Lung (tissue), 12 donors: ENCODE data around the gene TBL2. TPM values are rescaled to one million over a fixed set of nuclear protein-coding genes. Genes with fewer than 3 reads are reported as not detected.

Experiments
- ATAC-seq: fragments of 200-7000 bp; cut with Tn5 transposase; one replicate; pipeline ENCODE4 v1.9.1; 2020; ENCODE audit warnings: moderate number of reproducible peaks; ENCODE audit not compliant: insufficient read depth, low FRiP score
- DNase-seq, 3 donors: peaks; one replicate each; pipeline ENCODE4 v3.0.0-alpha.2; 2013 to 2017
- H3K27ac ChIP-seq, 2 donors: one replicate each; pipeline ENCODE4 v1.5.1; 2013; ENCODE audit warnings: mild to moderate bottlenecking in 2 of 2, moderate library complexity in 2 of 2, control low read depth in 1 of 2, inconsistent platforms in 1 of 2, low read depth in 1 of 2, low read length in 1 of 2
- H3K27me3 ChIP-seq, 3 donors: one replicate each; pipeline ENCODE4 v1.5.1; 2013; ENCODE audit warnings: low read length in 2 of 3; ENCODE audit not compliant: control insufficient read depth in 3 of 3, insufficient read depth in 3 of 3
- H3K36me3 ChIP-seq, 4 donors: one replicate each; pipeline ENCODE4 v1.5.1; 2013; ENCODE audit warnings: low read length in 4 of 4, mild to moderate bottlenecking in 1 of 4, moderate library complexity in 1 of 4; ENCODE audit not compliant: control insufficient read depth in 4 of 4, insufficient read depth in 4 of 4
- H3K4me1 ChIP-seq, 5 donors: one replicate each; pipeline ENCODE4 v1.5.1; 2013; ENCODE audit warnings: low read length in 5 of 5, mild to moderate bottlenecking in 2 of 5, moderate library complexity in 1 of 5; ENCODE audit not compliant: control insufficient read depth in 5 of 5, insufficient read depth in 5 of 5
- H3K4me3 ChIP-seq: one replicate; pipeline ENCODE4 v1.5.1; 2013; ENCODE audit warnings: mild to moderate bottlenecking, control low read depth, moderate library complexity
- H3K9ac ChIP-seq, 2 donors: one replicate each; pipeline ENCODE4 v1.5.1; 2013; ENCODE audit warnings: low read length in 2 of 2, control low read depth in 1 of 2; ENCODE audit not compliant: insufficient read depth in 1 of 2
- H3K9me3 ChIP-seq, 4 donors: one replicate each; pipeline ENCODE4 v1.5.1; 2013; ENCODE audit warnings: low read length in 3 of 4, mild to moderate bottlenecking in 1 of 4, moderate library complexity in 1 of 4; ENCODE audit not compliant: control insufficient read depth in 4 of 4, insufficient read depth in 3 of 4
- CTCF ChIP-seq: IDR thresholded peaks from 2 replicates; pipeline ENCODE4 v1.5.1; 2012; ENCODE audit warnings: mild to moderate bottlenecking; ENCODE audit errors: control extremely low read depth, extremely low read depth
- WGBS, 2 donors: extraction: QIAGEN DNeasy Blood & Tissue Kit; methylation state at CpG; one replicate each; pipeline ENCODE4 v1.1.7; 2013; 5-methylcytosine and 5-hydroxymethylcytosine counted together
- polyA plus RNA-seq, 2 donors: library from polyadenylated mRNA; stranded (reverse); fragments of 200-250 nt; gene quantifications; one replicate each; pipeline ENCODE4 v1.2.1, GENCODE V29; 2013
- total RNA-seq, 2 donors: library from RNA; depleted of rRNA in 1 of 2; stranded (reverse); fragments of >200 nt in 1 of 2; gene quantifications; one replicate each; pipeline ENCODE4 v1.2.1, GENCODE V29; 2014 to 2021
- donor health status: control.
- donor health status: control.
- donor health status: Bipolar disorder and iron deficiency.
- donor health status: healthy.
- donor health status: DM: yes; HTN: yes; CAD: no.

TBL2 gene
- total and polyA plus RNA-seq, 4 donors: 12.8 to 49.2 (median 43.9) TPM

- H3K27ac ChIP-seq: no peak overlapping the region
- H3K9ac ChIP-seq: no peak overlapping the region
- H3K9me3 ChIP-seq: no peaks in the 10 kb centered on the region
- no peak for TF ChIP-seq CTCF
- peaks cover 0 to 7% (median 4%) of the 10 kb centered on the region in 3 donors for H3K27me3 ChIP-seq
- no peaks in the 10 kb centered on the region for H3K36me3 ChIP-seq
- WGBS, 2 donors: 69 to 70% methylated on average over 23 of the region's 23 CpGs
- peaks cover 0 to 4% (median 0%) of the 10 kb centered on the region in 5 donors for H3K4me1 ChIP-seq
- DNase-seq (no peak), ATAC-seq (no peak)
- H3K4me3 ChIP-seq: no peak overlapping the region
Measured at GRCh38 chr7:73605601-73606220, 27.3 kb upstream of the TBL2 start.

DNA sequence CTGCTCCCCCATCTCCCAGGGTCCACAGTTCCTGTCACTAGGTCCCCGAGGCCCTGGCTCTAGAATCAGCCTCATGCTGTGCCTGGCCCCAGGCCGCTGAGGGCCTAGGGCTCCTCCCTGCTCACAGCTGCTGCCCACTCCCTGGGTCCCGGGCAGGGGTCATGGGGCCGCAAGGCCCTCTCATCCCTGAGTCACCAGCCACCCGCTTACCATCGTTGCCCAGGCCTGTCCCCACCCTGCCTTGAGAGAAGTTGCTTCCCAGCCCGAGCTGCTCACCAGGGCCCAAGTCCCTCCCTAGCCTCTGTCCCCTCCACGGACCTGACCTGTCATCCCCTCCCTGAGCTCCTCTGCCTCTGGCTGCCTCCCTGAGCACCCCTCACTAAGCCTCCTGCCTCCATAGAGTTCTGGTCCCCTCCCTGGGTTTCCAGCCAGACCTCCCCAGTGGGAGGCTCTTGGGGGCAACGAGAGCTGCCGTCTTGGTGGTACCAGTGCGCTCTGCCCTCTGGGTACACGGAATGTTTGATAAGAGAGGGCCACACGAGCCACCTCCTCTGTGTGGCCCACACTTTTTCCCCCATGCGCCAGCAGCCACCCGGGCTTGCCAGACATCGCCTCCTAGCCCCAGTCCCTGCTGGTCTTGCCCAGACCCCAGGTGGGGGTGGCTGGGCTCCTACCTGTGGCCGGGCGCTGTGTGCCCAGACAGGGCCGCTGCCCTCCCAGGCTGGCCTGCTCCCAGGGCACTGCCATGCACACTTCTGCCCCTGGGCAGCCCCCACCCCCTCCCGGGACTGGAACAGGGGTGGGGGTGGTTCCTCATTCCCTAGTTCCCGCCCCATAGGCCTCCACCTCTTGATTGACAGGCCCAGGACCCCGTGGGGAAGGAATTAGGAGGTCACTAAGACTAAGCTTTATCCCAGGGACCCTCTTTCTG is 24.6 kb upstream of the TBL2 start:
- Histone ChIP-seq H3K4me1 (peaks cover 0 to 4% (median 0%) of the 10 kb centered on the region in 5 donors), H3K4me3 (no peak overlapping the region), H3K9ac (no peak overlapping the region), H3K27me3 (peaks cover 0 to 13% (median 7%) of the 10 kb centered on the region in 3 donors), H3K36me3 (no peaks in the 10 kb centered on the region), H3K9me3 (no peaks in the 10 kb centered on the region), H3K27ac (no peak overlapping the region)
- no peak for ATAC-seq
- 71 to 79% methylated on average over 22 of the region's 22 CpGs for WGBS, 2 donors
- no peak for DNase-seq
- no peak for TF ChIP-seq CTCF

DNA sequence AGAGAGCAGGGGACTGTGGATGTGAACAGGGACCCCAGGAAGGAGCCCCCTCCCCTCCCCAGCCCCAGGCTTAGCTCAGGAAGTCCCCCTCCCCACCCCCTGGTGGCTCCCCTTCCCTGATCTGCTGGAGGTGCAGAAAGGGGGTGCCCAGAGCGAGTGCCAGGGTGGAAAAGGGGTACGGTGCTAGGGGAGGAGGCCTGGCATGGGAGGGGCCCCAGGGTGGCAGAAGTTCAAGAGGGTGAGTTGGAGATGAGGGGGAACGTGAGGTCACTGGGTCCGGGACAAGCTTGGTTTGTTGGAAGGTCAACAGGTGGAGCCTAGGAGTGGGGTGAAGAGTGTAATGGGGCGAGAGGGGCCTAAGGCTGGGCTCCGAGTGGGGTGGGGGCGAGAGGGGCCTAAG is 21.5 kb upstream of the TBL2 start:
- no peaks in the 10 kb centered on the region for H3K36me3 ChIP-seq
- H3K9me3 ChIP-seq: no peaks in the 10 kb centered on the region
- no peak overlapping the region for H3K4me3 ChIP-seq
- H3K27ac ChIP-seq: no peak overlapping the region
- peaks cover 0 to 12% (median 7%) of the 10 kb centered on the region in 3 donors for H3K27me3 ChIP-seq
- H3K9ac ChIP-seq: no peak overlapping the region
- no peak for TF ChIP-seq CTCF
- WGBS, 2 donors: 53 to 69% methylated on average over 7 of the region's 7 CpGs
- ATAC-seq: no peak
- no peaks in the 10 kb centered on the region for H3K4me1 ChIP-seq
- no peak for DNase-seq
